DMS114 treated with DMSO at 0.1 percent for 48 hours (cell line): ENCODE measurements around the gene ASIC1.
"Not testable (repeated sequence)": the region's sequence is repeated elsewhere in the genome, so short reads cannot be mapped to it uniquely, and the experiment has no call there.

Source experiments
- DNase-seq: peaks from one replicate; lab custom pipeline; 2025; ENCODE audit not compliant: unreplicated experiment; lab: John Stamatoyannopoulos, UW

ASIC1 gene

GRCh38 chr12:50084409-50084774, 27.0 kb downstream of the ASIC1 start:
- not testable (repeated sequence) for DNase-seq

GRCh38 chr12:50084775-50085614, 27.6 kb downstream of the ASIC1 start, which contains the start of gene SMARCD1:
SMARCD1 (plus strand) TSS chr12:50085342; CDS start chr12:50085370, 28 bp downstream.
- peak; percentile 91 for DNase-seq

DNA sequence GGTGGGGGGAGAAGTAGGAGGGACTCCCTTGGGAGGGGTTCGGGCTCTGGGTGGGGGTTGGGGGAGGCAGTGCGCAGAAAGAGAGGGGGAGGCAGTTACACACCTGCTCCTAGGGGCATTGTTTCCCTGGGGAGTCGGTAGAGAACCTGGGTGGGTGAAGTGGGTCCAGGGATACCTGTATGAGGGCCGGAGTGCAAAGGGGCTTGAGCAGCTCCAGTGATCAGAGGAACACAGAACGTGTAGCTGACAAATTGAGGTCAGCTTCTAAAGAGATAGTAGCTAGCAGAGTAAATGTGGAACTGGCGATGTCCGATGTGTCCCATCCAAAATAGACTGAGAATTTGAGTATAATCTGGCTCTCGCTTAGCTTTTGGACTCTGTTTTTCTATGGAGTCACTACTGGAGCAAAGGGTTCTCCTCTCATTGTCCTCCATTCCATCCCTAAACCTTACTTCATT, 28.2 kb downstream of the ASIC1 start:
- DNase-seq, result no peak

GRCh38 chr12:50086148-50086547, 28.8 kb downstream of the ASIC1 start:
- no peak for DNase-seq

GRCh38 chr12:50087151-50087550, 29.8 kb downstream of the ASIC1 start:
- no peak for DNase-seq

DNA sequence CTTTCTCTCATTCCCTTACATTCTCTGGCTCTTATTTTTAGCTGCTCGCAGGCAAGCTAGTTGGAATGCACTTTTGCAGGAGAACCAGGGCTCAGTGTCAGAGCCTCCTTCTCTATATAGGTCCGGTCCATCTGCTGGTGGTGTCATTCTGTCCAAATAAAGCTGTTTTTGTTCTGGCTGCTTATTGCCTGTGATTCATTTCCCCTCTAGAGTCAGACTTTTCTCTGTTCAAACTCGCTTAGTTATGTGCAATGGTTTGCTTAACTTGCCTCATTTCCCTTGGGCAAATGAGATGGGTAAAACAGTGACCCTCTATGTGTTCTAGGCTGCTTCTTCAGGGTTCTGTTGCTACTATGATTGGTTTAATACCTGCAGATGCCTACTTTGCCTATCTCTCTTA, 30.6 kb downstream of the ASIC1 start:
- no peak for DNase-seq

DNA sequence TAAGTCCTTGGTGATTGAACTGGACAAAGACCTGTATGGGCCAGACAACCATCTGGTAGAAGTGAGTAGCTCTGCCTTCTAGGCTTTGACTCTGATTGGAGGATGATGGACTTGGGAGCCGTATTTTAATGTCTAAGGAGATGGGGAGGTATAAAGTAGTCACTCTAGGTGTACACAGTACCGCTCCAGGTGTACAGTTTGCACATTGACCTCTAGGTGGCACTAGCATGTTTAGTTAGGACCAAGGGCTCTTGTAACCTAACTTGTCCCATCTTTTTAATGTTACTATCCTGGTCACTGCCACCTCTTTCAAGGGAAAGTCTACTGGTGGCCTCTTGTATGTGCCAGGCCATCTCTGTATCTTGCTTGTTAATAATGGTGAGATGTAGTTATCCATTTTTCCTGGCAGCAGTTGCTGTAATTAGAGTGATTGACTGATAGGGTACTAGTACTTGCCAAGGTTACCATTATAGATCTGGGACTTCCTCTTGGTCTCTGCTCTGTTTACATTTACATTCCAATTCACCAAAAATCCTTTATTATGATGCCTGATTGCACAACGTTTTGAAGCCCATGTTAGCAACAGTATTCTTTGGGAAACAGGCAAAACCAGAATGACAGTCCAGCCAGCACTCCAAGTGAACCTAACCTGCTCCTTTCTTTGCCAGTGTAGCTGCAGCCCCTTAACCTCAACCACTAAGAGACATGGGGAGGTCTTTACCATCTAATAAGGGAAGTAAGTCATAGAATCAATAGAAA, 31.4 kb downstream of the ASIC1 start:
- DNase-seq, result peak; percentile 33

DNA sequence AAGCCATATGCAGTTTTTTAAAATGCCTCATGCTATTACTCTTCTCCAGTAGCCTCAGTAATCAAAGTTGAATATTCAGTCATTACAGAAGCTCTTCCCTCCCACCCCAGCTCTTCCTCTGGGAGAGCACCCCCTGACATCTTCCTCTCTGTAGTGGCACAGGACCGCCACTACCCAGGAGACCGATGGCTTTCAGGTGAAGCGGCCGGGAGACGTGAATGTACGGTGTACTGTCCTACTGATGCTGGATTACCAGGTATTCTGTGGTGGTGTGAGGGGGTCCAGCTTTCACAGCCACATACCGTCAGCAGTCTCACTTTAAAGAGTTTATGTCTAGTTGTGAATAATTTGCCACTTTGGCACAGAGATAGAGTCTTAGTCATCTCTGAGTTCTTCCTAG, 32.3 kb downstream of the ASIC1 start:
- no peak for DNase-seq

GRCh38 chr12:50090391-50090790, 33.0 kb downstream of the ASIC1 start:
- no peak for DNase-seq

DNA sequence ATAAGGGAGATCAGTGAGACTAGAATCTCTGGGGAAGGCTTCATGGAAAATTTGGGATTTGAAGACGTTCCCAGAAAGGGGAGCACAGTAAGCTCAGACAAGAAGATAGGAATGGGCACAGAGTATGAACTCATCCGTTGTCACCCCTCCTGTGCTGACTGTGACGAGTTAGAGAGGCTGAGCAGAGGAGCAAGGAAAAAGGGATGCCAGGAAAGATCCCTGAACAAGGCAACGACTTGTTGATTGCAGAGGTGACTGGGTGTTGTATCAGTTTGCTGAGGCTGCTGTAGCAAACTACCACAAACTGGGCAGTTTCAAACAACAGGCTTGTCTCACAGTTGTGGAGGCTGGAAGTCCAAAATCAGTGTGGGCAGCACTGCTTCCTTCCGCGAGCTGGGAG, 40.6 kb downstream of the ASIC1 start:
- no peak for DNase-seq

DNA sequence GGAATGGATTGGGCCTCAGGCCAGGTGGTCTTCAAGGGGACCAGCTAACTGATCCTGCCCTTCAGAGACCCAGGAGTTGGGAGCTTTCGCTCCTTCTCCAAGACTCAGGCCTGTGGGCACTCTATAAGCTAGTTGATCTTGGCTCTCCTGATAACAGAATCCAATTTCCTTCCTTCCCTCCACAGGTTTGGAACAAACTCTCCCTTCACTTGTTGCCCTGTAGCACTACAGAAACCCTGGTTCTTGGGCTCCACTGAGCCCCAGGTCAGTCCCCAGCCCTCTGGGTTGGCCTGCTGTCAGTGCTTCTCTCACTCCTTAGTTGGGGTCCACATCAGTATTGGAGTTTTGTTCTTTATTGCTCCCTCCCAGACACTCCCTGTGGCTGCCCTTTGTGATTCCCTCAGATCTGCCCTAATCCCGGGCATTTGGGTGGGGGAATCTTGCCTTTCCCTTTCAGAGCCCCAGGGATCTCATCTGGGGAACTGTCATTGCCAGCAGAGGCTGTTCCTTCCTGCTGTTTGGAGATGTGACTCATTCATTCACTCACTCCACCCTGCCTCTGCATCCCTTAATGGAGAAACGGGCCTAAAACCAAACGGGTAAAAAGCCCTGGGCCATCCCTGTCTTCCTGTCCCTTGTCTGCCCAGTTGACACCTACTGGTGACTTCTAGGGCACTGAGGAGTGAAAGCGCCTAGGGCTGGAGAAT, 42.1 kb downstream of the ASIC1 start:
- no peak for DNase-seq

GRCh38 chr12:50100561-50100960, 43.2 kb downstream of the ASIC1 start:
- no peak for DNase-seq

- peak; percentile 67 for DNase-seq
Observed at GRCh38 chr12:50101663-50102062, 44.3 kb downstream of the ASIC1 start.

- DNase-seq, result no peak
Observed at GRCh38 chr12:50102131-50102531, 44.7 kb downstream of the ASIC1 start.

- DNase-seq, result no peak
Observed at GRCh38 chr12:50102646-50103309, 45.4 kb downstream of the ASIC1 start.

- DNase-seq, result no peak
Observed at GRCh38 chr12:50103351-50103750, 46.0 kb downstream of the ASIC1 start.

GRCh38 chr12:50103767-50104321, 46.4 kb downstream of the ASIC1 start, which contains the start of gene GPD1:
GPD1 (plus strand) TSS chr12:50104008; CDS start chr12:50104051, 43 bp downstream.
- DNase-seq, result no peak

GRCh38 chr12:50104417-50105366, 47.3 kb downstream of the ASIC1 start:
- DNase-seq, result no peak

GRCh38 chr12:50105913-50106450, 48.6 kb downstream of the ASIC1 start:
- no peak for DNase-seq
